ENCODE results near the gene ANXA4. TPM values are rescaled to one million over a fixed set of nuclear protein-coding genes. Genes with fewer than 3 reads are reported as not detected.
A peak's percentile ranks its signal among the peaks of the same experiment; 100 is the strongest.

The ANXA4 gene
- total RNA-seq, 1 experiment from 2014 or later = 51.1 TPM

- Histone ChIP-seq H3K27me3 (ENCODE audit: low read length) (no peaks in the 10 kb centered on the region), H3K36me3 (ENCODE audit: low read depth, low read length) (no peaks in the 10 kb centered on the region), H3F3A (ENCODE audit: low read length, unreplicated experiment) (no peaks in the 10 kb centered on the region), H4K20me1 (ENCODE audit: low read length) (no peaks in the 10 kb centered on the region), H3K9ac (ENCODE audit: low read length) (no peak overlapping the region), H3K9me2 (replicated peaks; ENCODE audit: low read length) (no peaks in the 10 kb centered on the region), H3K27ac (ENCODE audit: low read length) (0 out of 2 replicates have a peak overlapping the region, but pooled peaks have one; percentile 15), H3K4me3 (ENCODE audit: low read length) (no peak overlapping the region), H3K4me1 (ENCODE audit: insufficient read depth, low read length) (peaks cover 20% of the 10 kb centered on the region), H3K4me2 (ENCODE audit: low read length) (0 out of 2 replicates have a peak overlapping the region, but pooled peaks have one; percentile 30), H2AFZ (ENCODE audit: low read length) (no peak overlapping the region), H3K9me3 (ENCODE audit: low read length) (no peaks in the 10 kb centered on the region), H3K79me2 (ENCODE audit: low read length) (no peaks in the 10 kb centered on the region)
- intact Hi-C loops (cut with micrococcal nuclease) = no loop called here
- ChIA-PET CTCF (no interaction called here), POLR2A (ENCODE audit: unreplicated experiment) (interaction anchor here (0.7 kb wide), 1 partner anchor 130 kb away, joined by 4 read pairs; no protein-coding TSS in a partner anchor)
- no TSS peak for BruUV-seq (replicated peaks)
- ATAC-seq (peak; percentile 51), DNase-seq (peak; percentile 59)
- TF ChIP-seq CTCF (conservative IDR thresholded peaks at IDR 0.05; ENCODE audit: low read depth, low read length) (no peak), EZH2 (IDR thresholded peaks at IDR 0.05; ENCODE audit: low read length, unreplicated experiment) (no peak), EZH2phosphoT487 (IDR thresholded peaks at IDR 0.05; ENCODE audit: borderline replicate concordance, low read length) (no peak)
Observed at GRCh38 chr2:69700381-69700780, 41.6 kb upstream of the ANXA4 start.

- peak; percentile 61 for DNase-seq
Observed at GRCh38 chr2:69701100-69701945, 40.6 kb upstream of the ANXA4 start.

More at GRCh38 chr2:69701100-69701945, 40.6 kb upstream of the ANXA4 start:
- ChIA-PET POLR2A (ENCODE audit: unreplicated experiment) (interaction anchor here (0.7 kb wide), 1 partner anchor 131 kb away, joined by 4 read pairs; no protein-coding TSS in a partner anchor), CTCF (no interaction called here)
- peaks cover 14% of the 10 kb centered on the region for H3K4me1 ChIP-seq (ENCODE audit: insufficient read depth, low read length)
- H2AFZ ChIP-seq (ENCODE audit: low read length) = no peak overlapping the region
- no peaks in the 10 kb centered on the region for H3K79me2 ChIP-seq (ENCODE audit: low read length)
- H3K4me2 ChIP-seq (ENCODE audit: low read length) = 0 out of 2 replicates have a peak overlapping the region, but pooled peaks have one; percentile 16
- H3K27ac ChIP-seq (ENCODE audit: low read length) = no peak overlapping the region
- no peaks in the 10 kb centered on the region for H3K9me2 ChIP-seq (replicated peaks; ENCODE audit: low read length)
- ATAC-seq = peak; percentile 69
- no peaks in the 10 kb centered on the region for H3K27me3 ChIP-seq (ENCODE audit: low read length)
- no peaks in the 10 kb centered on the region for H3F3A ChIP-seq (ENCODE audit: low read length, unreplicated experiment)
- intact Hi-C loops (cut with micrococcal nuclease) = no loop called here
- H4K20me1 ChIP-seq (ENCODE audit: low read length) = no peaks in the 10 kb centered on the region
- no peak for TF ChIP-seq EZH2 (IDR thresholded peaks at IDR 0.05; ENCODE audit: low read length, unreplicated experiment)
- no peak for TF ChIP-seq EZH2phosphoT487 (IDR thresholded peaks at IDR 0.05; ENCODE audit: borderline replicate concordance, low read length)
- no peak for TF ChIP-seq CTCF (conservative IDR thresholded peaks at IDR 0.05; ENCODE audit: low read depth, low read length)
- no peak overlapping the region for H3K9ac ChIP-seq (ENCODE audit: low read length)
- no TSS peak for BruUV-seq (replicated peaks)
- H3K4me3 ChIP-seq (ENCODE audit: low read length) = no peak overlapping the region
- H3K36me3 ChIP-seq (ENCODE audit: low read depth, low read length) = no peaks in the 10 kb centered on the region
- no peaks in the 10 kb centered on the region for H3K9me3 ChIP-seq (ENCODE audit: low read length)

Measured in PC-3 (cell line).